GM10266 (cell line): ENCODE measurements around the gene RASA3.

ENCODE experiments used
- DNase-seq: peaks from one replicate; pipeline ENCODE4 v3.0.0; 2012; ENCODE audit errors: extremely low spot score
- TF ChIP-seq, protein P1 (sequence below): IDR thresholded peaks from 2 replicates; pipeline ENCODE4 v1.5.1; 2012; ENCODE audit warnings: mild to moderate bottlenecking, low read depth; ENCODE audit not compliant: control insufficient read depth, insufficient read depth; ENCODE audit errors: missing control alignments

Gene RASA3

GRCh38 chr13:113958373-113958772, 174.1 kb downstream of the RASA3 start:
- TF ChIP-seq, protein P1, sequence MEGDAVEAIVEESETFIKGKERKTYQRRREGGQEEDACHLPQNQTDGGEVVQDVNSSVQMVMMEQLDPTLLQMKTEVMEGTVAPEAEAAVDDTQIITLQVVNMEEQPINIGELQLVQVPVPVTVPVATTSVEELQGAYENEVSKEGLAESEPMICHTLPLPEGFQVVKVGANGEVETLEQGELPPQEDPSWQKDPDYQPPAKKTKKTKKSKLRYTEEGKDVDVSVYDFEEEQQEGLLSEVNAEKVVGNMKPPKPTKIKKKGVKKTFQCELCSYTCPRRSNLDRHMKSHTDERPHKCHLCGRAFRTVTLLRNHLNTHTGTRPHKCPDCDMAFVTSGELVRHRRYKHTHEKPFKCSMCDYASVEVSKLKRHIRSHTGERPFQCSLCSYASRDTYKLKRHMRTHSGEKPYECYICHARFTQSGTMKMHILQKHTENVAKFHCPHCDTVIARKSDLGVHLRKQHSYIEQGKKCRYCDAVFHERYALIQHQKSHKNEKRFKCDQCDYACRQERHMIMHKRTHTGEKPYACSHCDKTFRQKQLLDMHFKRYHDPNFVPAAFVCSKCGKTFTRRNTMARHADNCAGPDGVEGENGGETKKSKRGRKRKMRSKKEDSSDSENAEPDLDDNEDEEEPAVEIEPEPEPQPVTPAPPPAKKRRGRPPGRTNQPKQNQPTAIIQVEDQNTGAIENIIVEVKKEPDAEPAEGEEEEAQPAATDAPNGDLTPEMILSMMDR: no peak
- no peak for DNase-seq

- no peak for DNase-seq
- TF ChIP-seq, protein P1: no peak
Measured at GRCh38 chr13:113956571-113956970, 175.9 kb downstream of the RASA3 start.

DNA sequence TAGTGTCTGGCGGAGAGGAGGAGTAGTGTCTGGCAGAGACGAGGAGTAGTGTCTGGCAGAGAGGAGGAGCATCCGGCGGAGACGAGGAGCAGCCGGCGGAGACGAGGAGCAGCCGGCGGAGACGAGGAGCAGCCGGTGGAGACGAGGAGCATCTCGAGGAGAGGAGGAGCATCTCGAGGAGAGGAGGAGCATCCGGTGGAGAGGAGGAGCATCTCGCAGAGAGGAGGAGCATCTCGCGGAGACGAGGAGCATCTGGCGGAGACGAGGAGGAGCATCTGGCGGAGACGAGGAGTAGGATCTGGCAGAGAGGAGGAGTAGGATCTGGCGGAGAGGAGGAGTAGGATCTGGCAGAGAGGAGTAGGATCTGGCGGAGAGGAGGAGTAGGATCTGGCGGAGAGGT, 176.7 kb downstream of the RASA3 start:
- DNase-seq: no peak
- TF ChIP-seq, protein P1: no peak

DNA sequence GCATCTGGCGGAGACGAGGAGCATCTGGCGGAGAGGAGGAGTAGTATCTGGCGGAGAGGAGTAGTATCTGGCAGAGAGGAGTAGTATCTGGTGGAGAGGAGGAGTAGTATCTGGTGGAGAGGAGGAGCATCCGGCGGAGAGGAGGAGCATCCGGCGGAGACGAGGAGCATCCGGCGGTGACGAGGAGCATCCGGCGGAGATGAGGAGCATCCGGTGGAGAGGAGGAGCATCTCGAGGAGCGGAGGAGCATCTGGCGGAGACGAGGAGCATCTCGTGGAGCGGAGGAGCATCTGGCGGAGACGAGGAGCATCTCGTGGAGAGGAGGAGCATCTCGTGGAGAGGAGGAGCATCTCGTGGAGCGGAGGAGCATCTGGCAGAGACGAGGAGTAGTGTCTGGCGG, 177.2 kb downstream of the RASA3 start:
- TF ChIP-seq, protein P1: no peak
- DNase-seq: no peak

DNA sequence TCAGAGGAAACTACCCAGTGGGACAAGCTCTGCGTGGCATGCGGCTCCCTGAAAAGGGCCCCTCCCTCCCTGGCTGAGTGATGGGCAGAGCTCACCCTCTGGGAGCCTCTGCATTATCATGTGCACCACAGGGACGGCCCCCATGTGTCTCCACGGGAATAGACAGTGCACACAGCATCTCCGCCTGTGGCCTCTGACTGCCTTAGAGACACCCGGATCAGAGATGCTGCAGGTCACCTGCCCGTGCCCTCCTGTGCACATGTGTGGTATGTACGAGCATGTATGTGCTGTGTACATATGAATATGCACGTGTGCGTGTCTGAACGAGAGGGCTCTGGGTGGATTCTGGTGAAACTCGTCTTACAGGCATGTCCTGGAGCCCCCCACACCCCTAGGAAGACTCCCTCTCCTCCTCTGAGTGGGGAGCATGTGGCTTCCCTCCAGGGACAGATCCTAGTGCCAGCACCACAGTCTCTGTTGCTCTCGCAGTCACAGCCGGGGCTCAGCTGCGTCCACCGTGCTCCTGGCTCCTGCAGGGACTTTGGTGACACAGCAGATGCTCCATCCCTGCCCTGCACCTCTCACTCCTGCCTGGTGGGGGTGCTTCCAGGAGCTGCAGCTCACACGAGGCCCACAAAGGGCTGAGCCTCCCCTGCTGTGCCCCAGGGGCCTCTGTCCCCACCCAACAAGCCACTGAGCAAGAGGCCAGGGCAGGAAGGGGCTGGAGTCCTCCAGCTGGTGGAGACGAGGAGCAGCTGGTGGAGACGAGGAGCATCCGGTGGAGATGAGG, 178.2 kb downstream of the RASA3 start:
- TF ChIP-seq, protein P1: no peak
- DNase-seq: no peak

GRCh38 chr13:113953561-113953960, 178.9 kb downstream of the RASA3 start:
- TF ChIP-seq, protein P1: no peak

GRCh38 chr13:113952983-113953520, 179.4 kb downstream of the RASA3 start:
- DNase-seq: no peak
- TF ChIP-seq, protein P1: no peak

More at GRCh38 chr13:113953561-113953960, 178.9 kb downstream of the RASA3 start:
- DNase-seq: no peak
